GM21619 (cell line): ENCODE measurements around the gene GPRC5D.

Experiments used
- ATAC-seq: cut with Tn5 transposase; IDR thresholded peaks from one replicate; pipeline ENCODE4 v1.9.1; 2021; ENCODE audit not compliant: unreplicated experiment

The GPRC5D gene

GRCh38 chr12:12909228-12909994, 42.6 kb downstream of the GPRC5D start:
- ATAC-seq: no peak

DNA sequence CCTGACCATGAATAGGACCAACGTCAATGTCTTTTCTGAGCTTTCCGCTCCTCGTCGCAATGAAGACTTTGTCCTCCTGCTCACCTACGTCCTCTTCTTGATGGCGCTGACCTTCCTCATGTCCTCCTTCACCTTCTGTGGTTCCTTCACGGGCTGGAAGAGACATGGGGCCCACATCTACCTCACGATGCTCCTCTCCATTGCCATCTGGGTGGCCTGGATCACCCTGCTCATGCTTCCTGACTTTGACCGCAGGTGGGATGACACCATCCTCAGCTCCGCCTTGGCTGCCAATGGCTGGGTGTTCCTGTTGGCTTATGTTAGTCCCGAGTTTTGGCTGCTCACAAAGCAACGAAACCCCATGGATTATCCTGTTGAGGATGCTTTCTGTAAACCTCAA, 43.3 kb downstream of the GPRC5D start:
- ATAC-seq: no peak

GRCh38 chr12:12908252-12908651, 43.7 kb downstream of the GPRC5D start:
- ATAC-seq: no peak

- no peak for ATAC-seq
Observed at GRCh38 chr12:12907552-12907951, 44.4 kb downstream of the GPRC5D start.

DNA sequence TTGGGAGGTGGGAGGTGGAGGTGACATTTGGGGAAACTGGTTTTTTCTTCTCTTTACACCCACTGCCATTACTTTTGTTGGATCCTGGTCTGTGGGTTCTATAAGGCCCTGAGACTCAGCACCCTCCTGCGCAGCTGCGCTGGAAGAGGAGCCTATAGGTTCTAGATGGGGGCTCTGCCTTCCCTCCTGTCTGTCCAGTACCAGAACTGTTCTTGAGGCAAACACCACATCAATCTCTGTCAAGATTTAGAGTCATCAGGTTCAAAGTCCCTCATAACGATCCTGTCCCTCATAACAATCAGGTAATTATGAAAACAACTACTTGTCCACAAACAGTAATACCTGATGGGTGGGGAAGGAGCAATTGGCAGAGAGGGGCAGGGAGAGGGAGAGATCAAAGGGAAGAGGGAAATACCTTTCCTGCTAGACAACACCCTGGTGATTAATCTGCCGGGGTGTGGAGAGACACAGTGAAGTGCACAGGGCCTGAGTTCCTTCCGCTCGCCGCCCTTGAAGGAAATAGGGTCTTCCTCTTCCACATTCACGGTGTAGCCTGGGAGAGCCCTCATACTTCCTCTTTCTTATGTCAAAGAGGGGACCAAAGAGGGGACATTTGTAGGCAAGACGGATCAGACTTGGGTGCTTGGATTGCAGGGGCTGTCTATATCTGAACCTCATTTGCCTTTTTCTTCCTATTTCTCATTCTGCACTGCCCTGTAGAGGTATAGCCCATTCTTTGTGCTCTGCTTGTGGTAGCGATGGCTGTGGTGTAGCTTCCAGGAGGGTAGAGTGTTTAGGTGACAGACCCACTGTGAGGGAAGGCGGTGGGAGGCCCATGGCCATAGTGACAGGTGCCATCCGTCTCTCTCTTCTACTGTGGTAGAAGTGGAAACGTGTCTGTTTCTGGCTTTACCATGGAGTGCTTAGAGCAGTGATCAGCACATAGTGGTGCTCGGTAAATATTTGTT, 48.0 kb downstream of the GPRC5D start:
- no peak for ATAC-seq

DNA sequence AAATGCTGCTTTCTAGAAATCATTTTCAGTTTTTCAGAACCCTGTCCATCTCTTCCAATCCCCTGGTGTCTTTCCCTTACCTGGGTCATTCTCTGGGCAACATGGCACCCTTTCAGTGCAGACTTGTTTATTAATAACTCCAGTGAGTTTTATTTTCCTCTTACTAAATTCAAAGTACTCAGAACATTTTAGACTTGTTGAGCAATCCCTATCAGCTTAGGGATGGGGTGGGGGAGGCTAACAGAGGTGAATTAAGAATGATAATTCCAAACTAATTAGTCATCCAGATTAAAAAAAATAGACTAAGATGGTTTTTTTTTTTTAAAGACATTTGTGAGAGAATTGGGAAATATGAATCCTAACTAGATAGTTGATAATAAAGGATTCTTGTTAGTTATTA, 49.9 kb downstream of the GPRC5D start:
- ATAC-seq: no peak

- ATAC-seq: no peak
Observed at GRCh38 chr12:12901158-12901791, 50.7 kb downstream of the GPRC5D start.

DNA sequence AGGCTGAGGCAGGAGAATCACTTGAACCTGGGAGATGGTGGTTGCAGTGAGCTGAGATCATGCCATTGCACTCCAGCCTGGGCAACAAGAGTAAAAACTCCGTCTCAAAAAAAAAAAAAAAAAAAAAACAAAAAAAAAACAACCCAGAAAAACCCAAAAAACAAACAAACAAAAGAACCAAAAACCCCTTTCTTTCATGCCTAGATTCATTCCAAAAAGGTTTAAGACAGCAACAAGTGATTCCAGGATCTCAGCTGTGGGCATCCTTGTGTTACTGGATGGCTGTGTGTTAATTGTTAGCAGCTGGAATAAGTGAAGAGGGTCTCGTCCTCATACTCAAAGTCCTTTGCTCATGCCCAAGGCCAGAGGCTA, 51.2 kb downstream of the GPRC5D start:
- ATAC-seq: no peak

DNA sequence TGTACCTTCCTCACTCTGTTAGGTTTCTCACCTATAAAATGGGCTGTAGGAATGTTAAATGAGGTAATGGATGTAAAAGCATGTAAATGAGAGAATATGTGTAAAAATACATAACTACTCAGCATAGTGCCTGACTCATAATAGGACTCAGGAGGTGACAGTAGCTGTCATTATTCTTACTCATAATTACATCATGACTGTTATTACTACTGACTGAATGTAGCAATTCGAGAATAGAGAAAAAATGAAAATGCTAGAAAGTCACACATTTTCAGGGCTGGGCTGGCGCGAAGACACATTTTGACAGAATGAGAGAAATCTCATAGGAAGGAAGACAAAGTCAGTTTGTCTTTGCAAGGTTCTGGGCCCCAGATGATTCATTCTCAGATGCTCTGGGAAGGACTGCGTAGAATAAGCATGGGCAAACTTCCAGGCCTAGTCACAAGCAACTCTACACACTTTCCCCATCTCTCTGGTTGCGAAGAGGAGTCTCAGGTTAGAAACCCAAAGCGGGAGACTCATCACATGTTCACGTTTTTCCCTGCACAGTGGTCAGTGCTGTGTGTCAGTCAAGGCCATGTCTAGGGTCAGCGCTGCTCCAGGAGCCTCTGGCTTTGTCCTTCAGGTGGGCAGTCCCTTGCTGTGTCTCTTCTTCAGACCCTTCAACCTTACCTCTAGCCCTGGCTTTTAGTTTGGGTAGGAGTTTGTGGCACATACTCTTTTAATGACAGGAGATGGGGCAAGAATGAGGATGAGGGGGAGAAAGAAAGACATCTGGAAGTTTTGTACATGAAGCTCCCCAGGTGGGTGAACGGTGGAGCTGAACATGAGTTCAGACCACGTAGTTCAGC, 52.2 kb downstream of the GPRC5D start:
- peak; percentile 88 for ATAC-seq

DNA sequence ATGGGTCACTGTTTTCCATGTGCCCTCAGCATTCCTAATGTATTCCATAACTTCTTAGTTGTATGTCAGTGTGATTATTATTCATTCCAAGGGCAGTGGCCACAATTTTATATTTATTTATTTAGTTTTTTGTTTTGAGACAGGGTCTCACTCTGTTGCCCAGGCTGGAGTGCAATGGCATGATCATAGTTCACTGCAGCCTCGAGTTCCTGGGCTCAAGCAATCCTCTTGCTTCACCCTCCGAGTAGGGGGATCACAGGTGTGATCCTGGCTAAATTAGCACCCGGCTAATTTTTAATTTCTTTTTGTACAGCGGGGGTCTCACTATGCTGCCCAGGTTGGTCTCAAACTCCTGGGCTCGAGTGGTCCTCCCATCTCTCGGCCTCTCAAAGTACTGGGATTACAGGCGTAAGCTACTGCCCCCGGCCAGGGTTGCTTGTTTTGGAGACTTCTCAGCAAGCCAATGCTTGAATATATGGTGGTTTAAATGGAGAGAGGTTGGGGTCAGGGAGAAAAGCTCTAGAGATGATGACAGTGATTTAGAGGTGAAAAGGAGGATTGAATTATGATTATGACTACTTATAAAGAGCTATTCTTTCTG, 53.0 kb downstream of the GPRC5D start:
- peak; percentile 9 for ATAC-seq

DNA sequence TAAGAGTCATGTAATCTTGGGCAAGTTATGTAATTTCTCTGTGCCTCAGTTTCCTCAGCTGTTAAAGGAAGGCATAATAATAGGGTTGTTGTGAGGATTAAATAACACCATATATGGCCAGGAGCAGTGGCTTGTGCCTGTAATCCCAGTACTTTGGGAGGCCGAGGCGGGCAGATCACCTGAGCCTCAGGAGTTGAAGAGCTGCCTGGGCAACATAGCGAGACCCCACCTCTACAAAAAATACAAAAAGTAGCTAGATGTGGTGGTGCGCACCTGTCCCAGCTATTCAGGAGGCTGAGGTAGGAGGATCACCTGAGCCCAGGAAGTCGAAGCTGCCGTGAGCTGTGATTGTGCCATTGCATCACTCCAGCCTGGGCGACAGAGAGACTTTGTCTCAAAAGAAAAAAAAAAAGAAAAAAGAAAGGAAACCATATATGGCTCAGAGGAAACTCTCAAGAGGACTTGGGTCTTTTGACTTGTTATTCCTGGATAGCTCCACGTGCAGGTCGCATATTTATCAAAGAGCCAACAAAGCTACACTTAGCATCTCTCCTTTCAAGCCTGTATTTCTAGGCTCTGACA, 53.7 kb downstream of the GPRC5D start:
- no peak for ATAC-seq

DNA sequence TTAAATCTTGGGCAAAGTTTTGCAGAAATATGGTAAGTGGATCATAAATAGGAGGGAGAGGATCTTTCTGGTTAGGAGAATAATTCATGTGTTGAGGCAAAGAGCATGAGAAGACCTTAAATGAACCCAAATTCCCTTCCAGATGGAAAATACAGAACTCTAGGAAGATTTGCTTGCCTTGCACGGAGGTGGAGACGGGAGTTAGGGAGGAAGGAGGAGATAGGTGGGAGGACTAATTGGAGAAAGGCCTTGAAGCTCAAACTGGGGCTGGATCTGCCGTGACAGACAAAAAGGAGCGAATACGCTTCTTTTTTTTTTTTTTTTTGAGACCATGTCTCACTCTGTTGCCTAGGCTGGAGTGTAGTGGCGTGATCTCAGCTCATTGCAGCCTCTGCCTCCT, 54.7 kb downstream of the GPRC5D start:
- ATAC-seq: no peak

- no peak for ATAC-seq
Observed at GRCh38 chr12:12896260-12896659, 55.7 kb downstream of the GPRC5D start.

DNA sequence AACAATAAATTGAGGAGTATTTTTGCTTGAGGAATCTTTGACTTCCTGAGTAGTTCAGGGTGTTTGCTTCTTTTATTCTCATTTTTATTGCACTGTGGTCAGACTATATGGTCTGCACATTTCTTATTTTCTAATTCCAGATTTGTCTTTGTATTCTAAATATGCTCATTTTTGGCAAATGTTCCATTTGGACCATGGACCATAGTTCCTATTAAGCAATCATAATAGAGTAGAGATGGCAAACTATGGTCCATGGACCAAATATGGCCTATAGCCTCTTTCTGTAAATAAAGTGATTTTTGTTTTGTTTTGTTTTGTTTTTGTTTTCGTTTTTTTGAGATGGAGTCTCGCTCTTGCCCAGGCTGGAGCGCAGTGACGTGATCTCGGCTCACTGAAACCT, 58.5 kb downstream of the GPRC5D start:
- no peak for ATAC-seq

DNA sequence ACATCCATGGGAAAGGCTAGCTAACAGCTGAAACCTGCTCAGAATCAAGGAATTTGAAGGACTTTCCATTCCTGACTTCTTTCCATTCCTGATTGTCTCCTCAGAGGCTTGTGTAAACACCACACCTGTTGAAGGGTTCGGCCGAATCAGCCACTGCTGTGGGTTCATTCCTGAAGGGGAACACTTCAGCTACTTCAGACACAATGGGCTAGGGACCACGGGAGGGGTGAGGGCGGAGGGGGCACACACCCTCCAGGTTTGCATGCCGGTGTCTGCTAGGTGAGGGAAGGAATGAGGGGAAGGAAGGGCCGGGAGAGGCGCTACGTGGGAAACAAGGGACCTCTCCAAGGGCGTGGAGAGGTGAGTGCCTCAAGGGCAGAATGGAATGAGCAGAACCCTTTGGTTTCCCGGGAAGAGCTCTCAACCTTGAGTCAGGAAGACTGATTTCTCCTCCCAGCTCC, 59.3 kb downstream of the GPRC5D start:
- no peak for ATAC-seq

DNA sequence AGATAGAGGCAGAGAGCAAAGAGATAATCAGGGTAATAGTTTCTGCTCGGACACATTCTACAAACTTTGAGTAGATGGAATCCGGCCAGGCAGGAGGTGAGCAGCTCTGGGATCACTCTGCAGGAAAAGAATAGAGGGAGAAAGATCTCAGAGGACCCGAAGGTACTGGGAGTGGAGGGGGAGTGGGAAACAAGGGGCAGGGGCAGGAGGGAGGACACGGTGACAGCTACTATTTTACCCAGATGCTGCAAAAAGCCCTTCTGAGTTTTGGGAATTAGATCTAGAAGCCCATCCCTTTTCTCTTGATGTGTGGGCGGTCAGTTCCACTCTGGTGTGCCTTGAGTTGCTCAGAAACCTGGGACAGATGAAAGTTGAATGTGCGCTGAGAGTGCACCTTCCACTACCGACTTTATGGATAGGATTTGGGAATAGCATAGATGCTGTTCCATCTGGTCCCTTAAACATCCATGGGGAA, 60.1 kb downstream of the GPRC5D start:
- ATAC-seq: no peak

DNA sequence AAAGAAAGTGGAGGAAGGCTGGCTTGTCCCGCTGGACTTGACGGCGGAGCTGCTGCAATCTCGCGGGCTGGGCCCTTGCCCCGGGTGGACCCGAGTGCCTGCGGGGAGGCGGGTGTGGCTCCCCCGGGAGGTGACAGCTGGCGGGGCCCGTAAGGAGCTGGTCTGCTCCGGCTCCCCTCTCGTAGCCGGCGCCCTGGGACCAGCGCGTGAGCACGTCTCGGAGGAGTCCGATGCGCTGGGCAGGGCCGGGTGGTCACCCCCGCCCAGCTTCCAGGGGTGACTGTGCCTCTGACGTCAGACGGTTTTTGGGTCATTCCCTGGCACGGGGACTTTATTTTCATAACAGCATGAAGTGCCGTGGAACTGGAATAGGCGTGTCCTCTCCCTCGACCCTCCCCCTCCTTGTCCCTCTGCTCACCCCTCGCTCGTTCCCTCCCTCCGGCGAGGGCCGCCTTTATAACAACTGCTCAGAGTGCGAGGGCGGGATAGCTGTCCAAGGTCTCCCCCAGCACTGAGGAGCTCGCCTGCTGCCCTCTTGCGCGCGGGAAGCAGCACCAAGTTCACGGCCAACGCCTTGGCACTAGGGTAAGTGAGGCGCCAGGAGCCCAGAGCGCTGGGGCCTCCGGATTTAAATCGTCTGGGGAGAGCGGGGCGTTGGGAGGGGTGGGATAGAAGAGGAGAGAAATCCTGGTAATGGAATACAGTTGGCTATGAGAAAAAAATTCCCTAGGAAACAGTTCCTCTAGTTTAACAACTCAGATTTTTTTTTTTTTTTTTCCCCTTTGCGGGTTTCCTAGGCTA, 60.7 kb downstream of the GPRC5D start, which contains the start of gene GPRC5A:
GPRC5A (plus strand) TSS at position 483 of the 801 bp plus-strand sequence. CDS start 16,688 bp downstream, outside the sequence.
- peak; percentile 43 for ATAC-seq
